B cell (primary cell): ENCODE measurements around the gene LRP1. TPM values are rescaled to one million over a fixed set of nuclear protein-coding genes. Genes with fewer than 3 reads are reported as not detected.
A peak's percentile ranks its signal among the peaks of the same experiment; 100 is the strongest.

Experiments used
- ATAC-seq: fragments of 200-7000 bp; cut with Tn5 transposase; one replicate; pipeline ENCODE4 v1.10.0; 2021; ENCODE audit warnings: low read depth, mild to moderate bottlenecking, moderate number of reproducible peaks, moderate library complexity
- CTCF ChIA-PET: fragments of 350-600 bp; sonication (Branson Sonifier 250); formaldehyde crosslinking; loops from one replicate; lab custom pipeline; 2021; ENCODE audit warnings: antibody characterized with exemption, inconsistent platforms; lab: Charles Lee
- POLR2A ChIA-PET: fragments of 350-600 bp; sonication (Branson Sonifier 250); formaldehyde crosslinking; loops from one replicate; lab custom pipeline; 2021; ENCODE audit warnings: antibody characterized with exemption; lab: Charles Lee
- DNase-seq: peaks from one replicate; pipeline ENCODE4 v3.0.0; 2013
- H2AFZ ChIP-seq: 2 replicates; pipeline ENCODE4 v1.6.1; 2012; ENCODE audit warnings: mild to moderate bottlenecking, low read depth, low read length; ENCODE audit not compliant: insufficient read depth, poor library complexity, severe bottlenecking
- H3K27ac ChIP-seq, 2 donors: 1 replicate in 1 of 2; 2 replicates in 1 of 2; pipeline ENCODE4 v1.5.1; 2012 to 2013; ENCODE audit warnings: low read length in 2 of 2, mild to moderate bottlenecking in 2 of 2, moderate library complexity in 1 of 2
- H3K27me3 ChIP-seq, 4 experiments: fragments of 200-600 bp in 1 of 4; sonication (generic) in 1 of 4; replicated peaks in 1 of 4; 1 replicate in 2 of 4; 2 replicates in 2 of 4; pipeline versions ENCODE4 v1.6.1 to v1.7.0; 2013 to 2016; ENCODE audit warnings: low read length in 3 of 4, mild to moderate bottlenecking in 2 of 4, mixed read lengths in 1 of 4, moderate library complexity in 1 of 4; ENCODE audit not compliant: insufficient read depth in 4 of 4, control insufficient read depth in 3 of 4; ENCODE audit errors: control extremely low read depth in 1 of 4
- H3K36me3 ChIP-seq, 2 experiments: replicated peaks in 1 of 2; 1 replicate in 1 of 2; 2 replicates in 1 of 2; pipeline versions ENCODE4 v1.6.1 to v1.7.1; 2013; ENCODE audit warnings: low read length in 1 of 2; ENCODE audit not compliant: insufficient read depth in 2 of 2, control insufficient read depth in 1 of 2; ENCODE audit errors: control extremely low read depth in 1 of 2, extremely low read depth in 1 of 2
- H3K4me1 ChIP-seq, 2 donors: fragments of 200-600 bp in 1 of 2; sonication (generic) in 1 of 2; 1 replicate in 1 of 2; 2 replicates in 1 of 2; pipeline versions ENCODE4 v1.5.1 to v1.6.1; 2013 to 2017; ENCODE audit warnings: low read length in 2 of 2; ENCODE audit not compliant: control insufficient read depth in 2 of 2, insufficient read depth in 2 of 2
- H3K4me2 ChIP-seq: replicated peaks from 2 replicates; pipeline ENCODE3; 2012; ENCODE audit warnings: mild to moderate bottlenecking, low read depth, low read length; ENCODE audit not compliant: poor library complexity, severe bottlenecking
- H3K4me3 ChIP-seq, 5 experiments: fragments of 200-600 bp in 1 of 5; sonication (generic) in 1 of 5; 1 replicate in 3 of 5; 2 replicates in 2 of 5; pipeline versions ENCODE4 v1.5.1 to v1.7.0; 2011 to 2016; ENCODE audit warnings: low read length in 4 of 5, mild to moderate bottlenecking in 4 of 5, low read depth in 2 of 5, control low read depth in 1 of 5, moderate library complexity in 1 of 5; ENCODE audit not compliant: insufficient read depth in 1 of 5; ENCODE audit errors: control extremely low read depth in 1 of 5, extremely low read depth in 1 of 5
- H3K79me2 ChIP-seq: fragments of 200-600 bp; sonication (generic); one replicate; pipeline ENCODE4 v1.6.0; 2016; ENCODE audit warnings: low read length; ENCODE audit not compliant: control insufficient read depth, insufficient read depth
- H3K9ac ChIP-seq: fragments of 200-600 bp; sonication (generic); 2 replicates; pipeline ENCODE4 v1.6.1; 2017; ENCODE audit warnings: mild to moderate bottlenecking, low read length, moderate library complexity
- H3K9me3 ChIP-seq, 3 donors: one replicate each; pipeline versions ENCODE4 v1.6.1 to v1.7.1; 2013; ENCODE audit warnings: low read length in 2 of 3; ENCODE audit not compliant: control insufficient read depth in 2 of 3, insufficient read depth in 1 of 3; ENCODE audit errors: control extremely low read depth in 1 of 3
- H4K20me1 ChIP-seq: 2 replicates; pipeline ENCODE4 v1.6.0; 2012; ENCODE audit warnings: mild to moderate bottlenecking, low read length; ENCODE audit not compliant: insufficient read depth, control insufficient read depth, poor library complexity, severe bottlenecking
- H3K27ac Mint-ChIP-seq: one replicate; pipeline ENCODE4 v1.8.0; 2021; ENCODE audit warnings: mixed read lengths
- H3K27me3 Mint-ChIP-seq: one replicate; pipeline ENCODE4 v1.8.0; 2021; ENCODE audit warnings: mixed read lengths
- H3K4me1 Mint-ChIP-seq: one replicate; pipeline ENCODE4 v1.8.0; 2021; ENCODE audit warnings: mixed read lengths
- H3K4me3 Mint-ChIP-seq: one replicate; pipeline ENCODE4 v1.8.0; 2021; ENCODE audit warnings: mixed read lengths
- H3K9me3 Mint-ChIP-seq: one replicate; pipeline ENCODE4 v1.8.0; 2022; ENCODE audit warnings: mixed read lengths; ENCODE audit not compliant: insufficient read depth
- EZH2 ChIP-seq: IDR thresholded peaks from 2 replicates; pipeline ENCODE4 v1.6.1; 2012; ENCODE audit warnings: borderline replicate concordance, low read depth, mild to moderate bottlenecking, moderate library complexity, low read length; ENCODE audit not compliant: insufficient read depth, poor library complexity, severe bottlenecking
- WGBS: methylation state at CpG from one replicate; pipeline ENCODE4 v1.1.5; 2013; ENCODE audit warnings: missing lambda C conversion rate; ENCODE audit not compliant: insufficient coverage; 5-methylcytosine and 5-hydroxymethylcytosine counted together
- intact Hi-C: fragments of 100-400 bp; cut with micrococcal nuclease; formaldehyde crosslinking; loops from one replicate; pipeline ENCODE4 v1.10.0; 2022
- polyA plus RNA-seq: library from polyadenylated mRNA; depleted of rRNA; stranded (reverse); fragments of >200 nt; gene quantifications from 2 replicates; pipeline ENCODE4 v1.2.3, GENCODE V29; 2012
- total RNA-seq, 2 donors: library from RNA; stranded (reverse); fragments of 120-200 nt in 1 of 2; gene quantifications; 1 replicate in 1 of 2; 2 replicates in 1 of 2; pipeline versions ENCODE4 v1.2.3 to v1.2.4, GENCODE V29; 2013 to 2022
- TF ChIP-seq, protein P1 (sequence below): fragments of 200-600 bp; IDR thresholded peaks from one replicate; pipeline ENCODE4 v1.8.0; 2022; ENCODE audit warnings: antibody characterized with exemption, mild to moderate bottlenecking

Gene LRP1
- total and polyA plus RNA-seq, 2 donors (not counting 1 experiment from before 2014, with no cell fraction given) = 2.0 to 4.1 TPM

DNA sequence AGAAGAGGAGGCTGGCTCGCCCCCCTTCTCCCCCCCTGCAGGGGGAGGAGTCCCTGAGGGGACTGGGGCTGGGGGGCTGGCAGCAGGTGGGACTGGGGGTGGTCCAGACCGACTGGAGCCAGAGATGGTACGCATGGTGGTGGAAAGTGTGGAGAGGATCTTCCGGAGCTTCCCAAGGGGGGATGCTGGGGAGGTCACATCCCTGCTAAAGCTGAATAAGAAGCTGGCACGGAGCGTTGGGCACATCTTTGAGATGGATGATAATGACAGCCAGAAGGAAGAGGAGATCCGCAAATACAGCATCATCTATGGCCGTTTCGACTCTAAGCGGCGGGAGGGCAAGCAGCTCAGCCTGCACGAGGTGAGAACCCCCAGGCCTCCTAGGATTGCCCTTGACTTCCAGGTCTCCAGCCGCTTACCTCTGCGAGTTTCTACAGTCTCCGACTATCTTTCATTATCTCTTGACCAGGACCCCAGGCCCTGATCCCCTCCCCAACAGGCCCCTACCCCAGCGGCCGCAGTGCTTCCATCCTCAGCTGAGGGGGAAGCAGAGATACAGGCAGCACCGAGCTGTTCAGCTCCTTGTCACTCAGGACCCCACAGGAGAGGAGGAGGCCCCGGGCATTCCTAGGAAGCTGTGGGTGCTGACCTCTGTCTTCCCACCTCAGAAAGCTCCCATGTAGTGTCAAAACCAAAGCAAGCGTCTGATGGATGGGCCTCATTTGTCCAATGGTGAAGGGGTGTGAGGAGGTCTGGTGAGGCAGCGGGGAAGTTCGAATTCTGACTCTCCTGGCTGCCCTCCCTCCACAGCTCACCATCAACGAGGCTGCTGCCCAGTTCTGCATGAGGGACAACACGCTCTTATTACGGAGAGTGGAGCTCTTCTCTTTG lies 36.4 kb upstream of the LRP1 start:
- Histone ChIP-seq H3K4me3 (no peak overlapping the region), H3K27me3 (no peaks in the 10 kb centered on the region), H3K79me2 (peaks cover 16% of the 10 kb centered on the region), H3K36me3 (peaks cover 0 to 31% of the 10 kb centered on the region in 2 experiments), H3K9me3 (no peaks in the 10 kb centered on the region), H2AFZ (no peak overlapping the region), H3K4me2 (no peak overlapping the region), H3K27ac (peak overlapping the region in 1 of 2 donors; percentile 3), H3K9ac (no peak overlapping the region), H3K4me1 (peaks cover 22 to 42% of the 10 kb centered on the region in 2 donors), H4K20me1 (peaks cover 18% of the 10 kb centered on the region)
- H3K27me3 Mint-ChIP-seq = no peaks in the 10 kb centered on the region
- 93% methylated on average over 18 of the region's 25 CpGs for WGBS
- no peaks in the 10 kb centered on the region for H3K9me3 Mint-ChIP-seq
- TF ChIP-seq EZH2 = no peak
- TF ChIP-seq, protein P1, sequence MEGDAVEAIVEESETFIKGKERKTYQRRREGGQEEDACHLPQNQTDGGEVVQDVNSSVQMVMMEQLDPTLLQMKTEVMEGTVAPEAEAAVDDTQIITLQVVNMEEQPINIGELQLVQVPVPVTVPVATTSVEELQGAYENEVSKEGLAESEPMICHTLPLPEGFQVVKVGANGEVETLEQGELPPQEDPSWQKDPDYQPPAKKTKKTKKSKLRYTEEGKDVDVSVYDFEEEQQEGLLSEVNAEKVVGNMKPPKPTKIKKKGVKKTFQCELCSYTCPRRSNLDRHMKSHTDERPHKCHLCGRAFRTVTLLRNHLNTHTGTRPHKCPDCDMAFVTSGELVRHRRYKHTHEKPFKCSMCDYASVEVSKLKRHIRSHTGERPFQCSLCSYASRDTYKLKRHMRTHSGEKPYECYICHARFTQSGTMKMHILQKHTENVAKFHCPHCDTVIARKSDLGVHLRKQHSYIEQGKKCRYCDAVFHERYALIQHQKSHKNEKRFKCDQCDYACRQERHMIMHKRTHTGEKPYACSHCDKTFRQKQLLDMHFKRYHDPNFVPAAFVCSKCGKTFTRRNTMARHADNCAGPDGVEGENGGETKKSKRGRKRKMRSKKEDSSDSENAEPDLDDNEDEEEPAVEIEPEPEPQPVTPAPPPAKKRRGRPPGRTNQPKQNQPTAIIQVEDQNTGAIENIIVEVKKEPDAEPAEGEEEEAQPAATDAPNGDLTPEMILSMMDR = no peak
- peak overlapping the region; percentile 17 for H3K4me3 Mint-ChIP-seq
- POLR2A ChIA-PET = interaction anchor here (1.0 to 3.6 kb wide), 7 partner anchors 11 to 21 kb away, joined by 3 to 56 read pairs (median 4); partner anchors contain the start of gene STAT6
- DNase-seq (peak; percentile 23), ATAC-seq (no peak)
- peak overlapping the region; percentile 80 for H3K27ac Mint-ChIP-seq
- intact Hi-C loops = loop anchor here (2.0 kb wide), 1 partner anchor 13 kb away; the partner anchor contains the start of gene NEMP1
- peaks cover 62% of the 10 kb centered on the region for H3K4me1 Mint-ChIP-seq
- CTCF ChIA-PET = interaction anchor here (1.4 to 18.5 kb wide), 6 partner anchors 15 to 90 kb away, joined by 3 to 406 read pairs (median 6); partner anchors contain the start of genes NEMP1 and STAT6
